SJCRH30 (cell line): ENCODE results near the gene CACNA1E. TPM values are rescaled to one million over a fixed set of nuclear protein-coding genes. Genes with fewer than 3 reads are reported as not detected.

ENCODE experiments used
- DNase-seq, 2 experiments: peaks; one replicate each; pipeline ENCODE4 v3.0.0-alpha.2; 2015 to 2020
- H3K27ac ChIP-seq: fragments of 250-450 bp; sonication (Bioruptor Pico); 2 replicates; pipeline ENCODE4 v1.5.1; 2020; ENCODE audit warnings: mild to moderate bottlenecking, moderate library complexity
- H3K27me3 ChIP-seq: fragments of 250-450 bp; sonication (Bioruptor Pico); 2 replicates; pipeline ENCODE4 v1.5.1; 2020; ENCODE audit warnings: mild to moderate bottlenecking, moderate library complexity
- H3K36me3 ChIP-seq: fragments of 250-450 bp; sonication (Bioruptor Pico); 2 replicates; pipeline ENCODE4 v1.5.1; 2020; ENCODE audit warnings: mild to moderate bottlenecking, moderate library complexity
- H3K4me1 ChIP-seq: fragments of 250-450 bp; sonication (Bioruptor Pico); 2 replicates; pipeline ENCODE4 v1.5.1; 2020; ENCODE audit warnings: mild to moderate bottlenecking, moderate library complexity
- H3K4me3 ChIP-seq: fragments of 250-450 bp; sonication (Bioruptor Pico); 2 replicates; pipeline ENCODE4 v1.5.1; 2020; ENCODE audit warnings: mild to moderate bottlenecking, moderate library complexity
- H3K9me3 ChIP-seq: fragments of 250-450 bp; sonication (Bioruptor Pico); replicated peaks from 2 replicates; pipeline ENCODE4 v1.5.1; 2020; ENCODE audit warnings: mild to moderate bottlenecking, moderate library complexity
- total RNA-seq: library from RNA; depleted of rRNA; stranded (reverse); fragments of >200 nt; shearing (Covaris generic); gene quantifications from 2 replicates; pipeline ENCODE4 v1.2.3, GENCODE V29; 2014

Gene CACNA1E
- total RNA-seq, 1 experiment from 2014 or later = 0.02 TPM

- H3K9me3 ChIP-seq = no peaks in the 10 kb centered on the region
- H3K27ac ChIP-seq = no peak overlapping the region
- H3K4me3 ChIP-seq = no peak overlapping the region
- H3K27me3 ChIP-seq = no peaks in the 10 kb centered on the region
- H3K36me3 ChIP-seq = no peaks in the 10 kb centered on the region
- no peaks in the 10 kb centered on the region for H3K4me1 ChIP-seq
- no peak for DNase-seq
Observed at GRCh38 chr1:181772714-181773113, 289.4 kb downstream of the CACNA1E start.

GRCh38 chr1:181776044-181776443 lies 292.7 kb downstream of the CACNA1E start:
- H3K9me3 ChIP-seq = no peaks in the 10 kb centered on the region
- no peak overlapping the region for H3K27ac ChIP-seq
- H3K27me3 ChIP-seq = no peaks in the 10 kb centered on the region
- H3K36me3 ChIP-seq = no peaks in the 10 kb centered on the region
- no peak for DNase-seq
- H3K4me3 ChIP-seq = no peak overlapping the region
- no peaks in the 10 kb centered on the region for H3K4me1 ChIP-seq

- Histone ChIP-seq H3K4me3 (no peak overlapping the region), H3K36me3 (no peaks in the 10 kb centered on the region)
- DNase-seq = no peak
Observed at GRCh38 chr1:181777286-181777685, 294.0 kb downstream of the CACNA1E start.

GRCh38 chr1:181777812-181778211 lies 294.5 kb downstream of the CACNA1E start:
- DNase-seq = no peak
- H3K27ac ChIP-seq = no peak overlapping the region

More at GRCh38 chr1:181777286-181777685, 294.0 kb downstream of the CACNA1E start:
- Histone ChIP-seq H3K27ac (no peak overlapping the region), H3K4me1 (no peaks in the 10 kb centered on the region), H3K9me3 (no peaks in the 10 kb centered on the region), H3K27me3 (no peaks in the 10 kb centered on the region)

GRCh38 chr1:181778640-181779260 lies 295.4 kb downstream of the CACNA1E start:
- H3K36me3 ChIP-seq = no peaks in the 10 kb centered on the region
- DNase-seq = no peak
- no peaks in the 10 kb centered on the region for H3K4me1 ChIP-seq
- no peak overlapping the region for H3K27ac ChIP-seq
- H3K27me3 ChIP-seq = no peaks in the 10 kb centered on the region
- no peak overlapping the region for H3K4me3 ChIP-seq
- H3K9me3 ChIP-seq = no peaks in the 10 kb centered on the region

More at GRCh38 chr1:181777812-181778211, 294.5 kb downstream of the CACNA1E start:
- Histone ChIP-seq H3K36me3 (no peaks in the 10 kb centered on the region), H3K4me3 (no peak overlapping the region), H3K4me1 (no peaks in the 10 kb centered on the region), H3K9me3 (no peaks in the 10 kb centered on the region), H3K27me3 (no peaks in the 10 kb centered on the region)

- no peak for DNase-seq
- H3K4me1 ChIP-seq = no peaks in the 10 kb centered on the region
- no peaks in the 10 kb centered on the region for H3K9me3 ChIP-seq
- H3K27ac ChIP-seq = no peak overlapping the region
- H3K36me3 ChIP-seq = no peaks in the 10 kb centered on the region
- H3K27me3 ChIP-seq = no peaks in the 10 kb centered on the region
- H3K4me3 ChIP-seq = no peak overlapping the region
Observed at GRCh38 chr1:181779343-181779742, 296.0 kb downstream of the CACNA1E start.

- no peaks in the 10 kb centered on the region for H3K27me3 ChIP-seq
Observed at GRCh38 chr1:181783208-181783607, 299.9 kb downstream of the CACNA1E start.

GRCh38 chr1:181784039-181784683 lies 300.8 kb downstream of the CACNA1E start:
- Histone ChIP-seq H3K27ac (no peak overlapping the region), H3K4me1 (no peaks in the 10 kb centered on the region), H3K4me3 (no peak overlapping the region), H3K36me3 (no peaks in the 10 kb centered on the region), H3K9me3 (no peaks in the 10 kb centered on the region), H3K27me3 (no peaks in the 10 kb centered on the region)
- DNase-seq = no peak

More at GRCh38 chr1:181783208-181783607, 299.9 kb downstream of the CACNA1E start:
- DNase-seq = no peak
- no peaks in the 10 kb centered on the region for H3K36me3 ChIP-seq
- H3K4me1 ChIP-seq = no peaks in the 10 kb centered on the region
- no peak overlapping the region for H3K4me3 ChIP-seq
- H3K27ac ChIP-seq = no peak overlapping the region
- H3K9me3 ChIP-seq = no peaks in the 10 kb centered on the region

- peak in 1 of 2 experiments; percentile 12 for DNase-seq
- Histone ChIP-seq H3K36me3 (no peaks in the 10 kb centered on the region), H3K4me3 (no peak overlapping the region), H3K9me3 (no peaks in the 10 kb centered on the region), H3K4me1 (no peaks in the 10 kb centered on the region; the same call in 1 of the 2 replicates), H3K27me3 (no peaks in the 10 kb centered on the region), H3K27ac (no peak overlapping the region)
Observed at GRCh38 chr1:181789395-181789794, 306.1 kb downstream of the CACNA1E start.

GRCh38 chr1:181791721-181792120 lies 308.4 kb downstream of the CACNA1E start:
- no peak overlapping the region for H3K4me3 ChIP-seq
- DNase-seq = no peak
- H3K27ac ChIP-seq = no peak overlapping the region
- no peaks in the 10 kb centered on the region for H3K9me3 ChIP-seq
- no peaks in the 10 kb centered on the region for H3K36me3 ChIP-seq
- H3K4me1 ChIP-seq = no peaks in the 10 kb centered on the region; the same call in 1 of the 2 replicates
- no peaks in the 10 kb centered on the region for H3K27me3 ChIP-seq

GRCh38 chr1:181793831-181794230 lies 310.5 kb downstream of the CACNA1E start:
- Histone ChIP-seq H3K27me3 (no peaks in the 10 kb centered on the region), H3K4me1 (no peaks in the 10 kb centered on the region; the same call in 1 of the 2 replicates), H3K27ac (no peak overlapping the region), H3K4me3 (no peak overlapping the region), H3K36me3 (no peaks in the 10 kb centered on the region), H3K9me3 (no peaks in the 10 kb centered on the region)
- no peak for DNase-seq

GRCh38 chr1:181794332-181794731 lies 311.0 kb downstream of the CACNA1E start:
- Histone ChIP-seq H3K4me3 (no peak overlapping the region), H3K4me1 (no peaks in the 10 kb centered on the region; the same call in 1 of the 2 replicates), H3K9me3 (no peaks in the 10 kb centered on the region), H3K36me3 (no peaks in the 10 kb centered on the region), H3K27me3 (no peaks in the 10 kb centered on the region), H3K27ac (no peak overlapping the region)
- DNase-seq = no peak

GRCh38 chr1:181798191-181798926 lies 315.0 kb downstream of the CACNA1E start:
- Histone ChIP-seq H3K4me3 (no peak overlapping the region), H3K36me3 (no peaks in the 10 kb centered on the region), H3K9me3 (no peaks in the 10 kb centered on the region), H3K27ac (no peak overlapping the region), H3K27me3 (no peaks in the 10 kb centered on the region), H3K4me1 (peaks cover 4% of the 10 kb centered on the region; the same call in 1 of the 2 replicates)
- no peak for DNase-seq

GRCh38 chr1:181801617-181802016 lies 318.3 kb downstream of the CACNA1E start:
- Histone ChIP-seq H3K9me3 (no peaks in the 10 kb centered on the region), H3K27ac (no peak overlapping the region), H3K4me1 (peaks cover 14% of the 10 kb centered on the region), H3K4me3 (no peak overlapping the region), H3K36me3 (no peaks in the 10 kb centered on the region), H3K27me3 (no peaks in the 10 kb centered on the region)
- no peak for DNase-seq

- Histone ChIP-seq H3K4me3 (no peak overlapping the region), H3K36me3 (no peaks in the 10 kb centered on the region), H3K27me3 (no peaks in the 10 kb centered on the region), H3K27ac (no peak overlapping the region), H3K4me1 (peaks cover 14% of the 10 kb centered on the region), H3K9me3 (no peaks in the 10 kb centered on the region)
- DNase-seq = no peak
Observed at GRCh38 chr1:181802466-181802865, 319.1 kb downstream of the CACNA1E start.
